Measurements from ENCODE around the gene ZBTB20. TPM values are rescaled to one million over a fixed set of nuclear protein-coding genes. Genes with fewer than 3 reads are reported as not detected.

The ZBTB20 gene
- total RNA-seq, 4 donors from 2014 or later = 4.1 to 41.8 (median 11.6) TPM

- intact Hi-C loops (cut with DNase I) = no loop called here
- 44 to 53% methylated on average over 8 of the region's 8 CpGs for WGBS, 2 donors
- no peaks in the 10 kb centered on the region for H3K27me3 ChIP-seq
- H3K36me3 ChIP-seq = no peaks in the 10 kb centered on the region
- no peak for TF ChIP-seq POLR2A (IDR thresholded peaks at IDR 0.05)
- no peak for TF ChIP-seq CTCF (IDR thresholded peaks at IDR 0.05)
- no peak for DNase-seq
- H3K9me3 ChIP-seq = no peaks in the 10 kb centered on the region
- peaks cover 0 to 17% (median 0%) of the 10 kb centered on the region in 3 donors for H3K4me1 ChIP-seq
- no peak overlapping the region for H3K27ac ChIP-seq
- no peak overlapping the region for H3K4me3 ChIP-seq
These were observed 267.7 kb downstream of the ZBTB20 start for GRCh38 chr3:114879059-114880031.

- H3K9me3 ChIP-seq = no peaks in the 10 kb centered on the region
- no peak for TF ChIP-seq POLR2A (IDR thresholded peaks at IDR 0.05)
- TF ChIP-seq CTCF (IDR thresholded peaks at IDR 0.05) = no peak
- no peaks in the 10 kb centered on the region for H3K36me3 ChIP-seq
- intact Hi-C loops (cut with DNase I) = no loop called here
- no peak overlapping the region for H3K27ac ChIP-seq
- H3K4me1 ChIP-seq = peaks cover 0 to 19% (median 0%) of the 10 kb centered on the region in 3 donors
- no peak for DNase-seq
- no peak overlapping the region for H3K4me3 ChIP-seq
- WGBS, 2 donors = 85 to 88% methylated on average over 5 of the region's 5 CpGs
- H3K27me3 ChIP-seq = no peaks in the 10 kb centered on the region
These were observed 268.8 kb downstream of the ZBTB20 start for GRCh38 chr3:114878114-114878839.

GRCh38 chr3:114877378-114878113 lies 269.5 kb downstream of the ZBTB20 start:
- Histone ChIP-seq H3K27ac (no peak overlapping the region), H3K4me3 (no peak overlapping the region), H3K36me3 (no peaks in the 10 kb centered on the region), H3K27me3 (no peaks in the 10 kb centered on the region), H3K9me3 (no peaks in the 10 kb centered on the region), H3K4me1 (peaks cover 0 to 20% (median 0%) of the 10 kb centered on the region in 3 donors)
- WGBS, 2 donors = 67 to 68% methylated on average over 2 of the region's 2 CpGs
- intact Hi-C loops (cut with DNase I) = no loop called here
- TF ChIP-seq POLR2A (IDR thresholded peaks at IDR 0.05) (no peak), CTCF (IDR thresholded peaks at IDR 0.05) (no peak)
- DNase-seq = no peak

GRCh38 chr3:114874522-114874971 lies 272.5 kb downstream of the ZBTB20 start:
- Histone ChIP-seq H3K4me1 (peaks cover 0 to 23% (median 0%) of the 10 kb centered on the region in 3 donors), H3K27ac (peak overlapping the region in 2 of 4 donors; percentile 15 to 38), H3K9me3 (no peaks in the 10 kb centered on the region), H3K4me3 (no peak overlapping the region), H3K27me3 (no peaks in the 10 kb centered on the region), H3K36me3 (no peaks in the 10 kb centered on the region)
- intact Hi-C loops (cut with DNase I) = no loop called here
- TF ChIP-seq CTCF (IDR thresholded peaks at IDR 0.05) (no peak), POLR2A (IDR thresholded peaks at IDR 0.05) (no peak)
- WGBS, 2 donors = 40 to 63% methylated on average over 3 of the region's 3 CpGs
- no peak for DNase-seq
